ENCODE measurements around the gene TBXT.

GRCh38 chr6:166206066-166206465 is 38.4 kb upstream of the TBXT start:
- TF ChIP-seq FOXM1 (IDR thresholded peaks at IDR 0.05; ENCODE audit: borderline replicate concordance) (no peak), CTBP1 (IDR thresholded peaks at IDR 0.05; ENCODE audit: borderline replicate concordance) (no peak), SP1 (IDR thresholded peaks at IDR 0.05) (no peak), ARNT (IDR thresholded peaks at IDR 0.05) (no peak), TARDBP (IDR thresholded peaks at IDR 0.05) (no peak), FOXK2 (IDR thresholded peaks at IDR 0.05) (no peak), FOXA1 (IDR thresholded peaks at IDR 0.05) (no peak), SUZ12 (IDR thresholded peaks at IDR 0.05) (no peak), BHLHE40 (IDR thresholded peaks at IDR 0.05; ENCODE audit: borderline replicate concordance) (no peak), LEF1 (IDR thresholded peaks at IDR 0.05; ENCODE audit: borderline replicate concordance) (no peak), PKNOX1 (IDR thresholded peaks at IDR 0.05) (no peak), ZNF384 (IDR thresholded peaks at IDR 0.05) (no peak)
